Fibroblast of skin of left quadriceps (primary cell): ENCODE results near the gene ZNF367.
A peak's percentile ranks its signal among the peaks of the same experiment; 100 is the strongest.

ENCODE experiments used
- DNase-seq, 2 experiments: peaks; one replicate each; pipeline ENCODE4 v3.0.0-alpha.2; 2013; ENCODE audit warnings: low read depth in 2 of 2

The ZNF367 gene

GRCh38 chr9:96418083-96418919 is at the start of gene ZNF367:
Gene ZNF367 (minus strand): TSS chr9:96418370. CDS start chr9:96418032, 338 bp downstream.
- peak; percentile 96 for DNase-seq

- no peak for DNase-seq
These were observed 49.6 kb upstream of the ZNF367 start for GRCh38 chr9:96467784-96468183.

GRCh38 chr9:96464426-96464825 is 46.3 kb upstream of the ZNF367 start:
- DNase-seq: no peak

GRCh38 chr9:96462541-96462940 is 44.4 kb upstream of the ZNF367 start:
- no peak for DNase-seq

- no peak for DNase-seq
These were observed 43.2 kb upstream of the ZNF367 start for GRCh38 chr9:96461336-96461735.

GRCh38 chr9:96460882-96461281 is 42.7 kb upstream of the ZNF367 start:
- peak; percentile 59 to 61 for DNase-seq

GRCh38 chr9:96460470-96460869 is 42.3 kb upstream of the ZNF367 start:
- DNase-seq: peak; percentile 59 to 61

- no peak for DNase-seq
These were observed 41.3 kb upstream of the ZNF367 start for GRCh38 chr9:96459268-96460007.

GRCh38 chr9:96458226-96458625 is 40.1 kb upstream of the ZNF367 start:
- no peak for DNase-seq

- no peak for DNase-seq
These were observed 39.1 kb upstream of the ZNF367 start for GRCh38 chr9:96457266-96457665.

- no peak for DNase-seq
These were observed 35.5 kb upstream of the ZNF367 start for GRCh38 chr9:96453625-96454024.

- no peak for DNase-seq
These were observed 32.7 kb upstream of the ZNF367 start for GRCh38 chr9:96450613-96451528.

GRCh38 chr9:96449845-96450612 is 31.9 kb upstream of the ZNF367 start, which contains the start of gene HABP4:
Gene HABP4 (plus strand): TSS chr9:96450169. CDS start chr9:96450280, 111 bp downstream.
- peak; percentile 84 to 87 for DNase-seq

- DNase-seq: no peak
These were observed 31.3 kb upstream of the ZNF367 start for GRCh38 chr9:96449523-96449844.

GRCh38 chr9:96448546-96449170 is 30.5 kb upstream of the ZNF367 start:
- no peak for DNase-seq

- DNase-seq: no peak
These were observed 29.2 kb upstream of the ZNF367 start for GRCh38 chr9:96447406-96447805.

GRCh38 chr9:96442491-96442890 is 24.3 kb upstream of the ZNF367 start:
- no peak for DNase-seq

- DNase-seq: no peak
These were observed 23.8 kb upstream of the ZNF367 start for GRCh38 chr9:96441798-96442445.

GRCh38 chr9:96440671-96441199 is 22.6 kb upstream of the ZNF367 start:
- DNase-seq: no peak

GRCh38 chr9:96437454-96437853 is 19.3 kb upstream of the ZNF367 start:
- DNase-seq: no peak
